ENCODE measurements around the gene AP3D1.
"Not testable (repeated sequence)": the region's sequence is repeated elsewhere in the genome, so short reads cannot be mapped to it uniquely, and the experiment has no call there.

AP3D1 gene

DNA sequence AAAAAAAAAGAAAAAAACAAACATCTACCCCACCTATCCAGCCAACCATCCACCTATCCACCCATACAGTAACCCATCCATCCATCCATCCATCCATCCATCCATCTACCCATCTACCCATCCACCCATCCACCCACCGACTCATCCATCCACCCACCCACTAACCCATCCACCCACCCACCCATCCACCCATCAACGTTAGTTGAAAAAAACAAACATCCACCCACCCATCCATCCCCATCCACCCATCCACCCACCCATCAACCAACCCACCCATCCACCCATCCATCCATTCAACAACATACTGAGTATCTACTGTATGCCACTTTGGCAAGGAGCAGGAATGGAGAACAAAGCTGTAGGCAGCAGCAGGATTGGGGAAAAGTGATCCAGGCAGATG, 6.1 kb upstream of the AP3D1 start:
- FAIRE-seq (peak; percentile 42), DNase-seq (ENCODE audit: insufficient read length, low spot score) (no peak)

DNA sequence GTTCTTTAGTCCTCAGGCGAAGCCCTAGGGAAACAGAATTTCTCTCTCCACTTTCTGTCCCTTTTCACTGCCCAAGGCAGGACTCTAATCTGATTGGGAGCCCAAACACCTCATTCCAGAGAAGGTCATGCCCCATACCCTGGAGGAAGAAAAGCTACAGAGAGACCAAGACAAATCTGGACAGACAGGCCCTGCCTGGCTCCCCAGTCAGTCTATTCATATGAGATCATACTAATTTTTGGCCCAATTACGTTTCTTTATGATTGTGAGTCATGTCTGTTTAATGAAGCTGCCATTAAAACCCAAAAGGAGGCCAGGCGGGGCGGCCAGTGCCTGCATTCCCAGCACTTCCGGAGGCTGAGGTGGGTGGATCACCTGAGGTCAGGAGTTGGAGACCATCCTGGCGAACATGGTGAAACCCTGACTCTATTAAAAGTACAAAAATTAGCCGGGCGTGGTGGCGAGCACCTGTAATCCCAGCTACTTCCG, 3.3 kb upstream of the AP3D1 start:
- DNase-seq (ENCODE audit: insufficient read length, low spot score) (no peak), FAIRE-seq (no peak)

DNA sequence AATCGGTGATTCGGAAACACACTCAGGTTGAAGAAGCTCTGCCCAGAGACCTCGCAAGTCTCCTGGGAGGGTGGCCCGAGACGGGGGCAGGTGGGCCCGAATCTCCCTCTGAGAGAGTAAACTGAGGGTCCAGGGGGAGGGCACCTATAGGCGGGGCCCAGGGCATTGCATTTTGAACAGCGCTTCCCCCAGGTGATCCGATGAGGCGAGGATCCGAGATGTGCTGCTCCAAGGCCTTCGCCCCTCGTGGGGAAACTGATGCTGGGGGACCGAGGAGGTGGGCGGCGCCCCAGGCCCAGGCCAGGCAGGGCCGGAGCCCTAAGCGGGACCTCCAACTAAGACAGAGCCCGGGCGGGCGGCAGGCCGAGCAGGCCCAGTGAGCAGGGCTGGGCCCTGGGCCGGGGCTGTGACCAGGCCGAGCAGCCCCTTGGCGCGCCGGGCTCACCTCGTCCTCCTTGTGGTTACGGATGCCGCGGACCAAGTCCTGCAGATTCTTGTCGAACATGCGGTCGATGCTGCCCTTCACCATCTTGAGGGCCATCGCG, 500 bp downstream of the AP3D1 start:
- DNase-seq (ENCODE audit: insufficient read length, low spot score) (no peak), FAIRE-seq (no peak)

DNA sequence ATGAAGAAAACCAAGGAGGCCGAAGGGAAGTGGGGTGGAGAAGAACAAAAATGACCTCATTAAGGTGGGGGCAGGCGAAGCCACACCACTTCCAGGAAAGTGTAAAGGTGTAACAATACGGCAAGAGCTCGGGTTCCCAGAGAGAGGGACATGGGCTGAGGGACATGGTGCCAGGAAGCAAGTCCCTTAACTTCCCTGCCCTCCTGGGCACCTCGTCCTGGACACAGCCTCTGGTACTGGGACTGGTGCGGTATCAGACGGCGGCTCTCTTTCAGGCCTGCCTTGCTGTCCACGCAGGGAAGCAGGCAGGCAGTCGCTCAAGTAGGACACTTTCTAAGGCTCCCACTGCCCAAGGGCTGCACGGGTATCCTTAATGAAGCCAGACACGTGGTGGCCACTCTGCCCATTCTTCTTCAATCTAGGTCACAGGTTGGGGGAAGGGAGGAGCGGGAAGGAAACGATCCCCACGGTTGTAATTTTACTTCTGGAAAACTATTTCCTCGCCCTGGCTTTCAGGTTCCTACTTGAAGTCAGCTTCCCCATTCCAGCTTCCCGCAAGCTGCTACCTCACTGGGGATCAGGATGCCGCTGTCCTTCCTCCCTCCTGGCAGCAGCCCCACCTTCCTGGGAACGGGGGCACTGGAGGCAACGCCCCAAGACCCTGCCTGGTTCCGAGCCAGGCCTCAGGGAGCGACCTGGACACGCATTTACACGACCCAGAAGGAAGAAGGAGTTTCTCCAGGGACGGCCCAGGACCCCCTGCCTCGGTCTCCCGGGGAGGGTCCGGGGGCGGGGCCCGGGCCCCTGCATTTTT, 1.2 kb downstream of the AP3D1 start:
- DNase-seq (ENCODE audit: insufficient read length, low spot score): no peak

DNA sequence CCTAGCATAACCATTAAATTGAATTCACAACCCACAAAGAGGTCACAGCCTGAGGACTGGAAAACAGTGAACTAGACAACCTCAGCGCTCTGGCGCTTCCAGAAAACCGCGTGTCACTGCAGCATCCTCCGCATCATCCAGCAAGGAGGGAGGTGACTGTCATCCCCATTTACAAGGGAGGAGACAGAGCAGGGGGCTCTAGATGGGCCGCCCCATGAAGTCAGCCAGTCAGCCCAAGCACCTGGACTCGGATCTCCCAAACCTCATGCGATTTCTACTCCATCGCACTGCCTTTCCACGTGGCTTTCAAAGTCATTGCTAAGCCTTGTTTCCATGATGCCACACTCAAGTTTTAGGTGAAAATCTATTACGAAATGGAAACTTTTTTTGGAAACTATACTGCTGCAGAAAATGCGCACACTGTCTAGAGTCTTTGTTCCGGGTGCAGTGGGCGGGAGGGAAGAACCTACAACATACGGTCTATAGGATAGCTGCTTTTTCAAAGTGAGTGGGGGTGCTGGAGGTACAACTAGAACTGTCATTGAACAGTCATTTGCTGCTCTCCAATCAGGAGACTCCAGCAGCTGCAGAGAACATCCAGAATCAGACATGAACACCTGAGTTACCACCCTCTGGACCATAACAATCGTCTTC, 2.8 kb downstream of the AP3D1 start:
- no peak for DNase-seq (ENCODE audit: insufficient read length, low spot score)
- FAIRE-seq: no peak

More for the DNA sequence above, 1.2 kb downstream of the AP3D1 start:
- FAIRE-seq: no peak

DNA sequence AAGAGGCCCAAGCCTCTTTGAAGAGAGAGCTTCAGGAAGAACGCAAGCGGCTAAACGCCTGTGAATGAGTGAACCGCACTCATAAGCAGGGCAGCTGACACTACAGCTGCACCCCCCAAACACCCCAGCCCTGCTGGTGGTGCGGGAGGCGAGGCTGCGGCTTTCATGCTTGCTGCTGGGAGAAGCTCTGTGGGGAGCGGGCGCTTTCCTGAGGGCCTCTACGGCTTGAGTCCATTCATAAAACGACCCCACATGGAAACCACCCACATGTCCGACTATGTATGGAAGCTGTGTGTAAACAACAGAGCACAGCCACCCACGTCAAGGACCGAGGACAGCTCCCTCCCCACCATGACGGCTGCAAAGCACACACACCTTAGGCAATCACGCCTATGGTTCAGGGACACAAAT, 5.5 kb downstream of the AP3D1 start:
- FAIRE-seq: no peak
- no peak for DNase-seq (ENCODE audit: insufficient read length, low spot score)

DNA sequence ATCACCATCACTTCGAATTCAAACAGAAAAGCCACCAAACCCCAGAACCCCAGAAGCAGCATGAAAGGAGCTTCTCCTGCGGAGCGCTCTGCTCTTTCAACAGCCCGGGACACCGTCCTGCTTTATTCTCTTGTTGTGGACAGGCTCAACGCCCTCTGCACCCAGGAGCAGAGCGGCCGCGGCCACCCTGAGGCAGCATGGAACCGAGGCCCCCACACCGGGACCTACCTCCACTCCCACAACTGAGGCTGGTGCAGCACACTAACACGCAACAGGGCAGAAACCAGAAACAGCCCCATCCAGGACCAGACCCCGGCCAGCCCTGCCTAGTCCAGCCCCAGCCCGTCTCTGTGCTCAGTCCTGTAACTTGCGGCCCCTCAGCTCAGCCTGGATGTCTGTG, 7.2 kb downstream of the AP3D1 start:
- DNase-seq (ENCODE audit: insufficient read length, low spot score) (no peak), FAIRE-seq (no peak)

DNA sequence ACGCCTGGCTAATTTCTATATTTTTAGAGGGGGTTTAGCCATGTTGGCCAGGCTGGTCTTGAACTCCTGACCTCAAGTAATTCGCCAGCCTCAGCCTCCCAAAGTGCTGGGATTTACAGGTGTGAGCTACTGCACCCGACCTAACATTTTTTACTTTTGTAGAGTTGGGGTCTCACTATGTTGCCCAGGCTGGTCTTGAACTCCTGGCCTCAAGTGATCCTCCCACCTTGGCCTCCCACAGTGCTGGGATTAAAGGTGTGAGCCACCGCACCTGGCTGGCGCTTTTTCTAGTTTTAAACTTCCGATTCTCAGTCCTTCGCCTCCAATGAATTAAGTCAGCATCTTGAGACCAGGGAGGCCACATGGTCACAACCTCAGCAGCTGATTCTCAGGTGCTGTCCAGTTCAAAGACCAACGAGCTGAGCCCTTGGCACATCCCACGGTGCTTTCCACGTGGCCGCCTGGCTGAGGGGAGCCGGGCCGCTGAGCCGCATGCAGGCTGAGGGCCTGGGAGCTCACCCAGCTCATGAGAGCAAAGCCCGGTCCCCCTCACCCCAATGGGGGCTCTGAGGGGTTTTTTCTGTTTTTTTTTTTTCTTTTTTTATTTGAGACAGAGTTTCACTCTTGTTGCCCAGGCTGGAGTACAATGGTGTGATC, 9.1 kb downstream of the AP3D1 start:
- FAIRE-seq (no peak), DNase-seq (ENCODE audit: insufficient read length, low spot score) (no peak)

DNA sequence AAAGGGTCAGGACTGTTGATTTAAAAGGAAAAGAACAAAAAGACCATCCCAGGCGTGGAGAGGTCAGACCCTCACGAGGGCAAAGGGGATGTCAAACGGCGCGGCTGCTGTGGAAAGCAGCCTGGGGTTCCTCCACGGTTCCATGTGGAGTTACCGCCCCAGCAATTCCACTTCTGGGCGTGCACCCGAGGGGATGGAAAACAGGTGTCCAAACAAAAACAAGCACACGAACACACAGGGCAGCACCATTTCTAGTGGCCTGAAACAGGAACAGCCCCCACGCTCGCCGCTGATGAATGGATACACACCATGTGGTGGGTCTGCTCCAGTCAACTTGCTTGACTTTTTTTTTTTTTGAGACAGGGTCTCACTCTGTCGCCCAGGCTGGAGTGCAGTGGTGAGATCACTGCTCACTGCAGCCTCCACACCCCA, 11.2 kb downstream of the AP3D1 start:
- FAIRE-seq (no peak), DNase-seq (ENCODE audit: insufficient read length, low spot score) (no peak)

DNA sequence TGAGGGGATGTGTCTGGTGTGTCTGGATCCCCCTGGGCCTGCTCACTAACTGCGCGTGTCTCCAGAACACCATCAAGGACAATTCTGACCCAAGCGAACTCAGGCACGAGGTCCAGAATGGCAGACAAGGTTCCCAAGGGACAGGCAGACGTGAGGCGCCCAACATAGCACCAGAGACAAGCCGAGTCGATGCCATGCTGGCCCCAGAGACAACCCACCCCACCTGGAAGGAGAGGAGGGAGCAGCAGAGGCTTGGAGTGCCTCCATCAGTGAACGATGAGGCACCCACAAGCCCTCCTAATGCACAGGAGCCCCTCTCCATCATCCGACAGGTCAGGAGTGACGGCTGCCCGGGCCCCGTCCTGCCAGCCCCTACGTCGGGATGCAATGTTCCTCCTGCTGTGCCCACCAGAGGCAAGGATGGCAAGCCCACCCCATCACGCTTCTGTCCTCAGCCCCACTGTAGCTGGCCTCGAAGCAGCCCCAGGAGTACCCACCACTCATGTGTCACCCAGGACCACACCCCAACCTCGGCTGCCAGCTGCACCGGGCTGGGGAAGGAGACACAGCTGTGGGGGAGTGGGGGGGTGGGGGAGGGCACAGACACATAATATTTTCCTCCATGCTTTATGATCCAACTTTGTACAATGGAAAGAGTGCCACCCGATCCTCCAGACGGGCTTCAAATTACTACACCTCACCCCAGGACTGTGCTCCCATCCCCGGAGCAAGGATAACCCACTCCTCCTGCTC, 11.8 kb downstream of the AP3D1 start:
- no peak for DNase-seq (ENCODE audit: insufficient read length, low spot score)
- no peak for FAIRE-seq

DNA sequence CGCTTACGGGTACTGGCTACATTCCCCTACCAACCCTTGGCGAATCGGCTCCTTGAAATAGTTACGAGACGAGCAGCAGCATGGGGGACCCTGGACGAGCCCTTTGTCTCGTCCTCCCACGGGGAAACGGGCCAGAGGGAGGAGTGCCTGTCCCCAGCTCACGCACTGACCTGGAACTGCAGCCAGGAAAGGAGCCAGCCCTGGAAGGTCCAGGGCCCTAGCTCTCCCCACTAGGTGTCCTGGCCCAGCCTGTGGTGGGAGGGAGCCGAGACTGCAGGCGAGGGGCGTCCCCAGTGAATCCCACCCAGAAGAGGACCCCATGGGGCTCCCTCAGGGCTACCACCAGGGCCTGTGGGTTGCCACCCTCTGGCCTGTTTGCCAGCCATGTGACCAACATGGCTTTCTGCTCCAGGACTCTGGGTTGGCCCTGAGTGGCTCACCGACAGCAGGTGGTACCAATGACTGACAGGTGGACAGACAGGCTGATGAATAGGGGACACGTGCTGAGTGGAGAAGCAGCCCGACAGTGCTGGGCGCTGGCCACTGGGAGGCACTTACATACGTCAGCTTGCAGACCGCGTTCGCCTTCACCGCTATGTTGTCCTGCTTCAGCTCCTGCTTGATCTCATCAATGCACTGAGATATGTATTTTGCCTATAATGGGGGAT, 13.2 kb downstream of the AP3D1 start:
- FAIRE-seq: no peak
- no peak for DNase-seq (ENCODE audit: insufficient read length, low spot score)

DNA sequence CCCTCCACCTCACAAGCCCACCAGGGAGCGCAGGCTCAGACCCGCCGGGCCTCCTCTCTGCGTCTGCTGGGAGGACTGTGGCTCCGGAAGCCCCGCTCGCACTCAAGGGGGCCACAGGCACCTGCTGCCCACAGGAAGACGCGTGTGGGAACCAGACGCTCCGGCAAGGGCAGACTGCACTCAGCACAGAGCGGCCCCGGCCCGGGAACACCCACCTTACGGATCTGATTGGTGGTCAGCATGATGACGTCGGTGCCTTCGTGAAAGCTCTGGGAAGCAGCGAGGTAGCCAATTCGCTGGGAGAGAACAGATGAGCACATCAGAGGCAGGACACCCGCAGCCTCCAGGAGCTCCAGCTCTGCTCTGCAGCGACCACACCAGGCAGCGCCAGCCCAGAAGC, 14.6 kb downstream of the AP3D1 start:
- no peak for FAIRE-seq

DNA sequence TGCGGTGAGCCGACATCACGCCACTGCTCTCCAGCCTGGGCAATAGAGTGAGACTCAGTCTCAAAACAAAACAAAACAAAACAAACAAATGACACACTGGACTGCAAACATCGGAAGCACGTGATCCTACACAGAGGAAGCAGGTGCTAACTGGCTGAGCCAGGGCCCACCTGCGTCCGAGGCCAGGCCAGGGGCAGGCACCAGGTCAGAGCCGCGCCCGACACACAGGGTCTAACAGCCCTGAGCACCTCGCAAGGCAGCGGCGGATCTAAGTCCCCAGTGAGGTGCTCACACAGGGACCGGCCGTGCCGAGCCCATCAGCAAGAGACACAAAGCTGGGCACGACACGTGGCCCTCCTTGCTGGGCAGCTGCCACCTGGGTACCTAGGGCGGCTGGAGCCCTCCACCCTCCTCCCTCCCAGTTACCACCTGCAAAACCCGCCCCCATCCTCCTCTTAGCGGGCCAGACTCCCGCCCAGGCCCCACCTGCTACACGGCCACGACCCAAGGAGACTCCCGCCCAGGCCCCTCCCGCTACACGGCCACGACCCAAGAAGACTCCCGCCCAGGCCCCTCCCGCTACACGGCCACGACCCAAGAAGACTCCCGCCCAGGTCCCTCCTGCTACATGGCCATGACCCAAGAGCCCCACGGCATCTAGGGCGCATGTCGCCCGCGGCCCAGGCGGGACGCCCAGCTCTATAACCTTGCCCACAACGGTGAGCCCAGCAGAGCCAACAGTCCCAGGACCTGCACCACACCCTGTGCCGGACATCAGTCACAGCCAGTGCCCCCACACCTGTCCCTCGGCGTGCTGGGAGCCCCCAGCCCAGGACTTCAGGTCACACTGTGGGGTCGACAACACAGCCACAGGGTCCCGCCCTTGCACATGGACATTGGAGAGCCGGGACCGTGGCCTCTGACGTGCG, 15.6 kb downstream of the AP3D1 start:
- FAIRE-seq: no peak
- no peak for DNase-seq (ENCODE audit: insufficient read length, low spot score)

More for the DNA sequence above, 14.6 kb downstream of the AP3D1 start:
- DNase-seq (ENCODE audit: insufficient read length, low spot score): no peak

DNA sequence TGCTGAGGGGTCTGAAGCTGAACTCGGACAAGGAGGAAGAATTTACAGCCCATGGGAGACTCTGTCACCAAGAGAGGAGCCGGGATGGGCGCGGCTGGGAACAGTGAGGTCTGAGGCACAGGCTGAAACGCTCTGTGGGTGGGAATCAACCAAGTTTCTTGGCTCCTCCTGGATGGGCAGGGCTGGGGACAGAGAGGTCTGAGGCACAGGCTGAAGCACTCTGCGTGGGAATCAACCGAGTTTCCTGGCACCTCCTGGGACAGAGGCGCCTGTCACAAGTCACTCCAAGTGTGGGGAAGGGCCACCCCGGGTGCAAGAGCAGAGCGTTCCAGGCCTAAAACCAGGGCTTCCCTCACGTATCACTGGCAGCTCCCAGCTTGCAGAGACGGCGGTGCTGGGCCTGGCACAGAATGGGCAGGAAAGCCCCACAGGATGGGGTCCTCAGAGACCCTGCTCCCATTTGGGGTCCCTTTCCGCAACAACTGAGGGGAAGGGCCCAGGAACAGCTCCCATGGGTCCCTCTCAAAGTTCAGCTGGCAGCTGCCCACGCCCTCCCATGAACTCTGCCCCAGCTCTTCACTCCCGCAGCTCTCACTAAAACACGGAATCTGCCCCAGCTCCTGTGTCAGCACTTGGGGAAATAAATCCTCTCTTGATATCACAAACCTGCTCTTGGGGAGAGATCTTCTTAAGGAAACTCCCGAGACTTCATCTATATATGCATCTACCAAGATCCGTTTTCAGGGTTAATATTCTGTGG, 18.5 kb downstream of the AP3D1 start:
- DNase-seq (ENCODE audit: insufficient read length, low spot score) (no peak), FAIRE-seq (no peak)

DNA sequence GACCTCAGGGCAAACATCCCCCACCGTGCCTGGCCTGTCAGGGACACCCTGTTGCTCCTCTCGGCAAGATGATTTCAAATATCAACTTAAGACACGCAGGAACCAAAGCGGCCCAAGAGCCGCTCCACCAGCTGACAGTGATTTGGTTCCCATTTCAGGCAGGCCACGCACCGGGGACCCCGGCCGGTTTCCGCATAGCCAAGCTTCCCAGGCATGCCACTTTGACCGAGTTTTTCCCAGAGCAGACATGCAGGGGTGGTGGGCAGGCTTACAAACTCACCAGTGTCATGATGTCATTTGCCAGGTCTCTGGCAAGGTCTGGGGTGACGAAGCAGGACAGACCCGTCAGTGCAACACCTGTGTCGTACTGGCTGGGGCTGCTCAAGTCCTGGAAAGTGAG, 19.2 kb downstream of the AP3D1 start:
- DNase-seq (ENCODE audit: insufficient read length, low spot score): no peak
- no peak for FAIRE-seq

DNA sequence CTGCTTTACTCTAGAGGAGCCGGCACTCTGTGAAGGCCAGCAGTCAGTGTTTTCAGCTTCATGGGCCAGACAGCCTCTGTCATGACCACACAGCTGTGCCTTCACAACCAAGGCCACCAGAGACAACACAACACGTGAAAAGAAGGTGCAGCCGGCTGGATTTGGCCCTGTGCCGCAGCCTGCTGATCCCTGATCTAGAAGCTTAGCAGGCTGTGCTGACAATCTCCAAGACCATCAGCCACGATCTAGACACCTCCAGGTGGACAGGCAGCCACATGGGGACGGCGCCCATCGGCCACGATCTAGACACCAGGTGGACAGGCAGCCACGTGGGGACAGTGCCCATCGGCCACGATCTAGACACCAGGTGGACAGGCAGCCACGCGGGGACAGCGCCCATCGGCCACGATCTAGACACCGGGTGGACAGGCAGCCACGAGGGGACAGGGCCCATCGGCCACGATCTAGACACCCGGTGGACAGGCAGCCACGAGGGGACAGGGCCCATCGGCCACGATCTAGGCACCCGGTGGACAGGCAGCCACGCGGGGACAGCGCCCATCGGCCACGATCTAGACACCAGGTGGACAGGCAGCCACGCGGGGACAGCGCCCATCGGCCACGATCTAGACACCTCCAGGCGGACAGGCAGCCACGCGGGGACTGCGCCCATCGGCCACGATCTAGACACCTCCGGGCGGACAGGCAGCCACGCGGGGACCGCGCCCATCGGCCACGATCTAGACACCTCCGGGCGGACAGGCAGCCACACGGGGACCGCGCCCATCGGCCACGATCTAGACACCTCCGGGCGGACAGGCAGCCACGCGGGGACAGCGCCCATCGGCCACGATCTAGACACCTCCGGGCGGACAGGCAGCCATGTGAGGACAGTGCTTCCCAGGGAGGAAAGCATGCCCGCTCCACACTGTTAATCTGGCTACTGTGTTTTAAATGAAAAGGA, 20.1 kb downstream of the AP3D1 start:
- FAIRE-seq: not testable (repeated sequence)

More for the DNA sequence above, 20.1 kb downstream of the AP3D1 start:
- DNase-seq (ENCODE audit: insufficient read length, low spot score): not testable (repeated sequence)
